Measurements from ENCODE around the gene C6orf89.

The C6orf89 gene

DNA sequence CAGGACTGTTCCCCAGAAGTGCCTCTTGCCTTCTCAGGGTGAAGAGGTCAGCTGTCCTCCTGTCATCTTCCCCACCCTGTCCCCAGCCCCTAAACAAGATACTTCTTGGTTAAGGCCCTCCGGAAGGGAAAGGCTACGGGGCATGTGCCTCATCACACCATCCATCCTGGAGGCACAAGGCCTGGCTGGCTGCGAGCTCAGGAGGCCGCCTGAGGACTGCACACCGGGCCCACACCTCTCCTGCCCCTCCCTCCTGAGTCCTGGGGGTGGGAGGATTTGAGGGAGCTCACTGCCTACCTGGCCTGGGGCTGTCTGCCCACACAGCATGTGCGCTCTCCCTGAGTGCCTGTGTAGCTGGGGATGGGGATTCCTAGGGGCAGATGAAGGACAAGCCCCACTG lies 78.6 kb downstream of the C6orf89 start:
- TF ChIP-seq, protein P1, sequence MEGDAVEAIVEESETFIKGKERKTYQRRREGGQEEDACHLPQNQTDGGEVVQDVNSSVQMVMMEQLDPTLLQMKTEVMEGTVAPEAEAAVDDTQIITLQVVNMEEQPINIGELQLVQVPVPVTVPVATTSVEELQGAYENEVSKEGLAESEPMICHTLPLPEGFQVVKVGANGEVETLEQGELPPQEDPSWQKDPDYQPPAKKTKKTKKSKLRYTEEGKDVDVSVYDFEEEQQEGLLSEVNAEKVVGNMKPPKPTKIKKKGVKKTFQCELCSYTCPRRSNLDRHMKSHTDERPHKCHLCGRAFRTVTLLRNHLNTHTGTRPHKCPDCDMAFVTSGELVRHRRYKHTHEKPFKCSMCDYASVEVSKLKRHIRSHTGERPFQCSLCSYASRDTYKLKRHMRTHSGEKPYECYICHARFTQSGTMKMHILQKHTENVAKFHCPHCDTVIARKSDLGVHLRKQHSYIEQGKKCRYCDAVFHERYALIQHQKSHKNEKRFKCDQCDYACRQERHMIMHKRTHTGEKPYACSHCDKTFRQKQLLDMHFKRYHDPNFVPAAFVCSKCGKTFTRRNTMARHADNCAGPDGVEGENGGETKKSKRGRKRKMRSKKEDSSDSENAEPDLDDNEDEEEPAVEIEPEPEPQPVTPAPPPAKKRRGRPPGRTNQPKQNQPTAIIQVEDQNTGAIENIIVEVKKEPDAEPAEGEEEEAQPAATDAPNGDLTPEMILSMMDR (IDR thresholded peaks at IDR 0.05; ENCODE audit: low read depth, low read length), result no peak
- Histone ChIP-seq H3K27me3 (no peaks in the 10 kb centered on the region), H3K36me3 (peaks cover 27% of the 10 kb centered on the region), H3K4me1 (peaks cover 5% of the 10 kb centered on the region; the same call in 1 of the 2 replicates), H3K9me3 (no peaks in the 10 kb centered on the region), H3K4me3 (ENCODE audit: low read depth, low read length) (no peak overlapping the region)
- DNase-seq, result no peak

DNA sequence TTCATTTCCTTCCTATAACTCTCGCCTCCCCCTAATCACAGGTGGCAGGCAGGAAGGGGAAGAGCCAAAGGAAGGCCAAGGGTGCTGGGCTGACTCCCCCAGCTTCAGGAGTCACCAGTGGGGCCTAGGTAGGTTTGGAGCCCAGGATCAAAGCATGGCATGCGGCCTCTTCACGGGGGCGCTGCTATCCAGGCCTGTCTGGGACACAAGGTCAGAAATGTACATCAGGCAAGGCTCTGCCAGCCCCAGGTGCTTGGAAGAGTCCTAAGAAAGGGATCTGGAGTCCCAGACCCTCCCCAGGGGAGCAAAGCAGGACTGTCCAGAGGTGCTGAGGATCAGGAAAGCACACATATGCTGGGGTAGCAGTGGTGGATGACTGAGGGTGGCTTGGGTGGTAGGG lies 79.2 kb downstream of the C6orf89 start:
- TF ChIP-seq, protein P1 (IDR thresholded peaks at IDR 0.05; ENCODE audit: low read depth, low read length), result no peak
- DNase-seq, result no peak
- H3K4me1 ChIP-seq, result peaks cover 5% of the 10 kb centered on the region; the same call in 1 of the 2 replicates
- H3K4me3 ChIP-seq (ENCODE audit: low read depth, low read length), result no peak overlapping the region
- H3K36me3 ChIP-seq, result peaks cover 30% of the 10 kb centered on the region
- no peaks in the 10 kb centered on the region for H3K9me3 ChIP-seq
- H3K27me3 ChIP-seq, result no peaks in the 10 kb centered on the region

DNA sequence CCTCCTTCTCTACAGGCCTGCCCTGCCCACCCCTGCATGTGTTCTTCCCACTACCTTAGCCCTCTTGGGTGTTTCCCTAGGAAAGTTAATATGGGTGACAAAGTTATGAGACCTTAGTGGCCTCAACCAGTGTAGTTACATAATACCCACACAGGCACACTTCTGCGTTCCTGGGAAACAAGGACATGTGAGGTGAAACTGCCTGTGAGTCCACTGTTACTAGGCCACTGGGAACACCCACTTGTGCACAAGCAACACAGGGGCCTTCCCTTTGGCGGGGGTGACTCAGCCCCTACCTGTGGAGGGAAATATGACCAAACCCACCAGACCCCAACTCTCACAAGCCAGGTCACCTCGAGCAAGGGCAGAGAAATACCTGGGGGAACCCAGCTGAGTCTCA lies 81.5 kb downstream of the C6orf89 start:
- no peak for DNase-seq
- Histone ChIP-seq H3K36me3 (peaks cover 39% of the 10 kb centered on the region), H3K9me3 (no peaks in the 10 kb centered on the region), H3K27me3 (no peaks in the 10 kb centered on the region), H3K4me3 (ENCODE audit: low read depth, low read length) (no peak overlapping the region), H3K4me1 (no peaks in the 10 kb centered on the region)
- TF ChIP-seq, protein P1 (IDR thresholded peaks at IDR 0.05; ENCODE audit: low read depth, low read length), result no peak

DNA sequence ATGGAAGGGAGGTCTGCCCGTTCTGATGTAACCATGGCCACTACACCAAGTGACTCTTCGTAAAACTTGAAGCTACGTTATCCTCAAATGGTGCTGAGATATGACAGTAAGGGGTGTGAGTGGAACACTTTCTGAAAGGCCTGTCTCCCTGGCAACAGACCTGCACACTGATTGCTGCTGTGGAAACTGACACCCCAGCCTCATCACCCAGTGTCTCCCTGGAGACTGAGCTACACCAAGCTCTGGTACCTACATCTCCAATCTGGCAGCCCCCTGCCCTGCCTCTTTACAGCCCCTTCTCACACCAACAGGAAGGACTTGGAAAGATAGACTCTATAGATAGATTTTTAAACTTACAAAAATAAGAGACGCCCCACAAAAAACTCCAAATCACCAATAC lies 82.0 kb downstream of the C6orf89 start:
- H3K36me3 ChIP-seq, result peaks cover 40% of the 10 kb centered on the region
- TF ChIP-seq, protein P1 (IDR thresholded peaks at IDR 0.05; ENCODE audit: low read depth, low read length), result no peak

DNA sequence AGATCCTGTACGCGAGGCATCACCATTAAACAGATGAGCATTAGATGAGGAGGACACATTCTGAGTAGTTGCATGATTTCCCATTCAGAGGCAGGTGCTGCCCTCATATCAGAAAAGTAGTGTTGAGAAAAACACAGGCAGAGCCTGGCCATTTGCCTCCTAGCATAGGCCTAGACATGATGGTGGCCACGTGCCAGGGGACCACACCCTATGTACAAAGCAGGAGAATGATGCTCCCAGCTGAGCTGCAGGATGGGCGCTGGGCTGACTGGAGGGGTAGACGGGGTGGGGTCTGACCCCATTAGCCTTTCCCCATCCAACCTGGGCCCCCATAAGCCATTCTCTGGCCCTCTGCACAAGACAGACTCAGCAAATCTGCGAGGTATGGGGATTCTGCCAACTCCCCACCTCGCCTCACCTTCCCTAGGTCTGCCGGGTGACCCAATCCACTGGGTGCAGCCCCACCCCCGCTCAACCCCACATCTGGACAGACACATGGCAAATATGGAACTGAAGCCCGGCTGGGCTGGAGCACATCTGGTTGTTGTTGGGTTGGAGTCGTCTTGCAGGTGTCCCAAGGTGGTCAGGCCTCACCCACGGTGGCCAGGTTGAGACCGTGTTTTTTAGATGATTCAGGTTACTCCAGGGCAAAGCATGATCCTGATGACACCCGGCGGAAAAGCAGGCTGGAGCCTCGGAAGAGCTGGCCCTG lies 82.7 kb downstream of the C6orf89 start:
- Histone ChIP-seq H3K4me1 (no peaks in the 10 kb centered on the region), H3K36me3 (peaks cover 45% of the 10 kb centered on the region), H3K4me3 (ENCODE audit: low read depth, low read length) (no peak overlapping the region), H3K27me3 (no peaks in the 10 kb centered on the region), H3K9me3 (no peaks in the 10 kb centered on the region)
- TF ChIP-seq, protein P1 (IDR thresholded peaks at IDR 0.05; ENCODE audit: low read depth, low read length), result no peak
- no peak for DNase-seq

More for the DNA sequence above, 82.0 kb downstream of the C6orf89 start:
- no peaks in the 10 kb centered on the region for H3K4me1 ChIP-seq
- no peak for DNase-seq
- H3K4me3 ChIP-seq (ENCODE audit: low read depth, low read length), result no peak overlapping the region
- no peaks in the 10 kb centered on the region for H3K9me3 ChIP-seq
- H3K27me3 ChIP-seq, result no peaks in the 10 kb centered on the region

DNA sequence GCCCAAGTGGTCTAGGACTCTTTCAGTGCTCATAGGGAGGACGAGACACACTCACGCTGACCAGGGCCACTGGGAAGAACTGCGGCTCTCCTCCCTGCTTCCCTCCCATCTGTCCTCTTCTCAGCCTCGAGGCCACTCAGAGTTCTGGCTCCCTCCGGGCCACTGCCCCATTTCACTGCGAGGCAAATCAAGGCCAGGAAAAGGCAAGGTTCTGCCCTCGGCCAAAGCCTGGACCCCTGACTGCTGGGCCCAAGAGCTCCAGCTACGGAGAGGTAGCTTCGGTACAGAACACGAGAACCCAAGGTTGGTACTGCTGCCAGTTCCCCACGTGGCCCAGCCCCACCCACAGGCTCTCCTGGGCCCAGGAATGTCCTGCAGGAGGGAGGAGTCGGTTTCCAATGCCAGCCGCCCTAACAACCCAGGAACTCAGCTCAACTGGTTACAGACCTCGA lies 83.5 kb downstream of the C6orf89 start:
- no peaks in the 10 kb centered on the region for H3K27me3 ChIP-seq
- peaks cover 53% of the 10 kb centered on the region for H3K36me3 ChIP-seq
- no peaks in the 10 kb centered on the region for H3K4me1 ChIP-seq
- TF ChIP-seq, protein P1 (IDR thresholded peaks at IDR 0.05; ENCODE audit: low read depth, low read length), result no peak
- no peak overlapping the region for H3K4me3 ChIP-seq (ENCODE audit: low read depth, low read length)
- H3K9me3 ChIP-seq, result no peaks in the 10 kb centered on the region
- DNase-seq, result no peak

Measured in BE2C (cell line).